SK-N-SH (cell line): Measurements from ENCODE around the gene NAPA. TPM values are rescaled to one million over a fixed set of nuclear protein-coding genes. Genes with fewer than 3 reads are reported as not detected.

Experiments used
- CTCF ChIA-PET: fragments of 300-600, 350-600 bp; formaldehyde crosslinking; extraction: SDS; loops from one replicate; lab custom pipeline; 2021; lab: Yijun Ruan, JAX
- POLR2A ChIA-PET: fragments of 350-600 bp; sonication (Branson Sonifier 250); formaldehyde crosslinking; extraction: SDS; loops from one replicate; lab custom pipeline; 2020; ENCODE audit warnings: antibody characterized with exemption, inconsistent platforms; lab: Yijun Ruan, JAX
- DNase-seq: peaks from one replicate; pipeline ENCODE4 v3.0.0; 2012
- H2AFZ ChIP-seq: fragments of 200-600 bp; sonication (generic); 2 replicates; pipeline ENCODE4 v1.8.1; 2016; ENCODE audit warnings: antibody characterized with exemption, mild to moderate bottlenecking, low read depth
- H3F3A ChIP-seq: fragments of 200-600 bp; sonication (generic); replicated peaks from 2 replicates; pipeline ENCODE3; 2016; ENCODE audit warnings: antibody characterized with exemption, mild to moderate bottlenecking; ENCODE audit not compliant: insufficient read depth
- H3K27ac ChIP-seq, 2 experiments: fragments of 200-500 bp in 1 of 2; fragments of 200-600 bp in 1 of 2; sonication (Bioruptor generic) in 1 of 2; sonication (generic), shearing (Covaris generic) in 1 of 2; 2 replicates each; pipeline versions ENCODE4 v1.5.1 to v1.6.1; 2014 to 2016; ENCODE audit warnings: low read depth in 2 of 2, inconsistent platforms in 1 of 2, low read length in 1 of 2, mild to moderate bottlenecking in 1 of 2, mixed read lengths in 1 of 2
- H3K27me3 ChIP-seq: fragments of 200-600 bp; sonication (generic), shearing (Covaris generic); 2 replicates; pipeline ENCODE4 v1.6.1; 2016; ENCODE audit warnings: mixed run types; ENCODE audit not compliant: insufficient read depth
- H3K36me3 ChIP-seq, 2 experiments: fragments of 200-500 bp in 1 of 2; fragments of 200-600 bp in 1 of 2; sonication (Bioruptor generic) in 1 of 2; sonication (generic) in 1 of 2; replicated peaks in 1 of 2; 2 replicates each; pipeline versions ENCODE3 to v1.5.1; 2014 to 2016; ENCODE audit warnings: low read length in 1 of 2, mild to moderate bottlenecking in 1 of 2; ENCODE audit not compliant: insufficient read depth in 2 of 2, control insufficient read depth in 1 of 2
- H3K4me1 ChIP-seq, 2 experiments: fragments of 200-500 bp in 1 of 2; fragments of 200-600 bp in 1 of 2; sonication (Bioruptor generic) in 1 of 2; sonication (generic), shearing (Covaris generic) in 1 of 2; 2 replicates each; pipeline versions ENCODE4 v1.5.1 to v1.6.1; 2014 to 2016; ENCODE audit warnings: low read depth in 1 of 2, low read length in 1 of 2, mixed run types in 1 of 2; ENCODE audit not compliant: insufficient read depth in 2 of 2, control insufficient read depth in 1 of 2
- H3K4me2 ChIP-seq: fragments of 200-600 bp; sonication (generic), shearing (Covaris generic); 2 replicates; pipeline ENCODE4 v1.6.1; 2017; ENCODE audit warnings: mixed run types
- H3K4me3 ChIP-seq, 2 experiments: fragments of 200-500 bp in 1 of 2; fragments of 200-600 bp in 1 of 2; sonication (Bioruptor generic) in 1 of 2; sonication (generic), shearing (Covaris generic) in 1 of 2; 2 replicates each; pipeline versions ENCODE4 v1.5.1 to v1.8.1; 2014 to 2016; ENCODE audit warnings: low read depth in 2 of 2, inconsistent platforms in 1 of 2, low read length in 1 of 2, mild to moderate bottlenecking in 1 of 2, mixed read lengths in 1 of 2, moderate library complexity in 1 of 2
- H3K79me2 ChIP-seq: fragments of 200-600 bp; sonication (generic); 2 replicates; pipeline ENCODE4 v1.8.1; 2017; ENCODE audit warnings: mild to moderate bottlenecking; ENCODE audit not compliant: insufficient read depth
- H3K9ac ChIP-seq: fragments of 200-600 bp; sonication (generic); 2 replicates; pipeline ENCODE4 v1.6.1; 2017; ENCODE audit warnings: mixed run types
- H3K9me2 ChIP-seq: fragments of 200-600 bp; sonication (generic); 2 replicates; pipeline ENCODE4 v1.6.1; 2017; ENCODE audit warnings: mixed run types
- H3K9me3 ChIP-seq: fragments of 200-600 bp; sonication (generic); 2 replicates; pipeline ENCODE4 v1.6.1; 2017; ENCODE audit warnings: mixed run types, mild to moderate bottlenecking, moderate library complexity
- H4K20me1 ChIP-seq: fragments of 200-600 bp; sonication (generic); 2 replicates; pipeline ENCODE4 v1.6.1; 2017; ENCODE audit warnings: mild to moderate bottlenecking, mixed run types; ENCODE audit not compliant: insufficient read depth
- ELF1 ChIP-seq: IDR thresholded peaks from 2 replicates; pipeline ENCODE4 v1.4.0; 2012
- EP300 ChIP-seq, 2 experiments: IDR thresholded peaks; 2 replicates each; pipeline versions ENCODE4 v1.4.0 to v1.6.1; 2012; ENCODE audit warnings: borderline replicate concordance in 1 of 2, low read depth in 1 of 2, low read length in 1 of 2
- EZH2phosphoT487 ChIP-seq: fragments of 200-600 bp; sonication (generic); IDR thresholded peaks from 2 replicates; pipeline ENCODE4 v1.6.1; 2017; ENCODE audit warnings: low read depth, mixed run types, mild to moderate bottlenecking, antibody characterized with exemption, moderate library complexity, borderline replicate concordance
- FOSL2 ChIP-seq: IDR thresholded peaks from 2 replicates; pipeline ENCODE4 v1.4.0; 2012; ENCODE audit warnings: low read depth, mild to moderate bottlenecking, moderate library complexity, borderline replicate concordance
- GATA2 ChIP-seq: sonication (generic); formaldehyde crosslinking; IDR thresholded peaks from 2 replicates; pipeline ENCODE4 v1.5.0; 2020; ENCODE audit warnings: mild to moderate bottlenecking, missing genetic modification reagents
- JUND ChIP-seq: IDR thresholded peaks from 2 replicates; pipeline ENCODE4 v1.4.0; 2012
- MEF2A ChIP-seq: IDR thresholded peaks from 2 replicates; pipeline ENCODE4 v1.4.0; 2012; ENCODE audit warnings: low read depth, borderline replicate concordance
- MXI1 ChIP-seq: IDR thresholded peaks from 2 replicates; pipeline ENCODE4 v1.6.1; 2012; ENCODE audit warnings: mild to moderate bottlenecking, low read depth, low read length, improper control_type of control experiment
- NFIC ChIP-seq: IDR thresholded peaks from 2 replicates; pipeline ENCODE4 v1.4.0; 2012; ENCODE audit warnings: borderline replicate concordance
- POLR2AphosphoS5 ChIP-seq: IDR thresholded peaks from 2 replicates; pipeline ENCODE4 v1.6.1; 2012; ENCODE audit warnings: low read depth, low read length
- RFX5 ChIP-seq: IDR thresholded peaks from 2 replicates; pipeline ENCODE4 v1.6.1; 2012; ENCODE audit warnings: mild to moderate bottlenecking, improper control_type of control experiment, low read length
- SIN3A ChIP-seq: IDR thresholded peaks from 2 replicates; pipeline ENCODE4 v1.6.1; 2012; ENCODE audit warnings: low read depth, mild to moderate bottlenecking, low read length, moderate library complexity, borderline replicate concordance
- SMC3 ChIP-seq: IDR thresholded peaks from 2 replicates; pipeline ENCODE4 v1.6.1; 2012; ENCODE audit warnings: low read depth, low read length, improper control_type of control experiment
- TCF12 ChIP-seq: IDR thresholded peaks from 2 replicates; pipeline ENCODE4 v1.4.0; 2012
- TEAD4 ChIP-seq: IDR thresholded peaks from 2 replicates; pipeline ENCODE4 v1.4.0; 2012; ENCODE audit warnings: mild to moderate bottlenecking, borderline replicate concordance; ENCODE audit not compliant: insufficient read depth
- YY1 ChIP-seq: IDR thresholded peaks from 2 replicates; pipeline ENCODE4 v1.4.0; 2012; ENCODE audit warnings: low read depth, mild to moderate bottlenecking
- WGBS: methylation state at CpG from one replicate; pipeline ENCODE4 v1.1.6; 2017; ENCODE audit warnings: low lambda C conversion rate; 5-methylcytosine and 5-hydroxymethylcytosine counted together
- polyA plus RNA-seq, 3 experiments: library from polyadenylated mRNA; depleted of rRNA; stranded (reverse); fragments of >200 nt; gene quantifications; 2 replicates each; pipeline ENCODE4 v1.2.3, GENCODE V29; 2012
- TF ChIP-seq, protein P1 (sequence below): fragments of 200-600 bp; sonication (generic); IDR thresholded peaks from 2 replicates; pipeline ENCODE4 v1.6.1; 2017; ENCODE audit warnings: antibody characterized with exemption, mild to moderate bottlenecking, moderate library complexity
- TF ChIP-seq, protein P2 (sequence below): IDR thresholded peaks from 2 replicates; pipeline ENCODE4 v1.4.0; 2012; ENCODE audit warnings: low read depth, borderline replicate concordance
- TF ChIP-seq, protein P3 (sequence below): IDR thresholded peaks from 2 replicates; pipeline ENCODE4 v1.4.0; 2012; ENCODE audit warnings: low read depth, borderline replicate concordance

NAPA gene
- polyA plus RNA-seq, 1 of the 3 experiments (the other 2 are of a cell fraction): 84.1 TPM

DNA sequence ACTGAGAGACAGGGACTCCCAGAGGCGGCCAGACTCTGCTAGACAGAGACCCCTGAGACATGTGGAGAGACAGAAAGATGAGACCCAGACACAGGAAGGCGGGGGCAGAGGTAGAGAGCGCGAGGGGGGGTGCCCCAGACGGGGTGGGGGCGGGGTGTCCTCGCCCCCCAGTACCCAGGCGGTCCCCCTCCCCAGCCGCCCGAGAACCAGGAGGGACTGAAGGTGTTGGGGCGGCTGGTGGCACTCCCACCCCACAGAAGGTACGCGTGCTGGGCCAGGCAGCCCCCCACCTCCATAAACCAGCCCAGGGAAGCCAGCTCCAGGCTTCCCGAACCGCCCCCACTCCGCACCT, 43.5 kb downstream of the NAPA start:
- ChIA-PET POLR2A (interaction anchor here (0.6 kb wide), 1 partner anchor 25 kb away, joined by 3 read pairs; no protein-coding TSS in a partner anchor), CTCF (interaction anchor here (1.2 to 6.7 kb wide), 3 partner anchors 13 to 227 kb away, joined by 4 to 47 read pairs (median 14); partner anchors contain the start of gene KPTN)
- Histone ChIP-seq H3K4me1 (peaks cover 0 to 18% of the 10 kb centered on the region in 2 experiments; a peak in 1 of 4 replicates), H3K4me2 (peak overlapping the region; percentile 63; the same call in 1 of the 2 replicates), H3F3A (peaks cover 3% of the 10 kb centered on the region), H3K27ac (peak overlapping the region in 1 of 2 experiments; percentile 48; a peak in 1 of 4 replicates), H3K27me3 (peaks cover 6% of the 10 kb centered on the region; the same call in 1 of the 2 replicates), H2AFZ (no peak overlapping the region), H3K36me3 (no peaks in the 10 kb centered on the region), H3K9me3 (no peaks in the 10 kb centered on the region), H3K79me2 (no peaks in the 10 kb centered on the region), H4K20me1 (no peaks in the 10 kb centered on the region), H3K9ac (no peak overlapping the region), H3K4me3 (peak overlapping the region in 1 of 2 experiments; percentile 49; a peak in 2 of 4 replicates), H3K9me2 (no peaks in the 10 kb centered on the region)
- 5% methylated on average over 5 of the region's 16 CpGs for WGBS
- TF ChIP-seq EZH2phosphoT487 (no peak), GATA2 (CRISPR knock-in tag) (no peak), EP300 (IDR thresholded peaks at IDR 0.05; ENCODE audit: borderline replicate concordance in 1 of 2, low read depth in 1 of 2, low read length in 1 of 2) (no peak), TEAD4 (no peak), SIN3A (no peak), JUND (no peak), NFIC (no peak), FOSL2 (no peak), MXI1 (no peak), SMC3 (no peak), ELF1 (no peak), POLR2AphosphoS5 (no peak), TCF12 (no peak), RFX5 (no peak), MEF2A (no peak), YY1 (no peak)
- TF ChIP-seq, protein P1, sequence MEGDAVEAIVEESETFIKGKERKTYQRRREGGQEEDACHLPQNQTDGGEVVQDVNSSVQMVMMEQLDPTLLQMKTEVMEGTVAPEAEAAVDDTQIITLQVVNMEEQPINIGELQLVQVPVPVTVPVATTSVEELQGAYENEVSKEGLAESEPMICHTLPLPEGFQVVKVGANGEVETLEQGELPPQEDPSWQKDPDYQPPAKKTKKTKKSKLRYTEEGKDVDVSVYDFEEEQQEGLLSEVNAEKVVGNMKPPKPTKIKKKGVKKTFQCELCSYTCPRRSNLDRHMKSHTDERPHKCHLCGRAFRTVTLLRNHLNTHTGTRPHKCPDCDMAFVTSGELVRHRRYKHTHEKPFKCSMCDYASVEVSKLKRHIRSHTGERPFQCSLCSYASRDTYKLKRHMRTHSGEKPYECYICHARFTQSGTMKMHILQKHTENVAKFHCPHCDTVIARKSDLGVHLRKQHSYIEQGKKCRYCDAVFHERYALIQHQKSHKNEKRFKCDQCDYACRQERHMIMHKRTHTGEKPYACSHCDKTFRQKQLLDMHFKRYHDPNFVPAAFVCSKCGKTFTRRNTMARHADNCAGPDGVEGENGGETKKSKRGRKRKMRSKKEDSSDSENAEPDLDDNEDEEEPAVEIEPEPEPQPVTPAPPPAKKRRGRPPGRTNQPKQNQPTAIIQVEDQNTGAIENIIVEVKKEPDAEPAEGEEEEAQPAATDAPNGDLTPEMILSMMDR: no peak
- TF ChIP-seq, protein P2, sequence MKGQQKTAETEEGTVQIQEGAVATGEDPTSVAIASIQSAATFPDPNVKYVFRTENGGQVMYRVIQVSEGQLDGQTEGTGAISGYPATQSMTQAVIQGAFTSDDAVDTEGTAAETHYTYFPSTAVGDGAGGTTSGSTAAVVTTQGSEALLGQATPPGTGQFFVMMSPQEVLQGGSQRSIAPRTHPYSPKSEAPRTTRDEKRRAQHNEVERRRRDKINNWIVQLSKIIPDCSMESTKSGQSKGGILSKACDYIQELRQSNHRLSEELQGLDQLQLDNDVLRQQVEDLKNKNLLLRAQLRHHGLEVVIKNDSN: no peak
- TF ChIP-seq, protein P3, sequence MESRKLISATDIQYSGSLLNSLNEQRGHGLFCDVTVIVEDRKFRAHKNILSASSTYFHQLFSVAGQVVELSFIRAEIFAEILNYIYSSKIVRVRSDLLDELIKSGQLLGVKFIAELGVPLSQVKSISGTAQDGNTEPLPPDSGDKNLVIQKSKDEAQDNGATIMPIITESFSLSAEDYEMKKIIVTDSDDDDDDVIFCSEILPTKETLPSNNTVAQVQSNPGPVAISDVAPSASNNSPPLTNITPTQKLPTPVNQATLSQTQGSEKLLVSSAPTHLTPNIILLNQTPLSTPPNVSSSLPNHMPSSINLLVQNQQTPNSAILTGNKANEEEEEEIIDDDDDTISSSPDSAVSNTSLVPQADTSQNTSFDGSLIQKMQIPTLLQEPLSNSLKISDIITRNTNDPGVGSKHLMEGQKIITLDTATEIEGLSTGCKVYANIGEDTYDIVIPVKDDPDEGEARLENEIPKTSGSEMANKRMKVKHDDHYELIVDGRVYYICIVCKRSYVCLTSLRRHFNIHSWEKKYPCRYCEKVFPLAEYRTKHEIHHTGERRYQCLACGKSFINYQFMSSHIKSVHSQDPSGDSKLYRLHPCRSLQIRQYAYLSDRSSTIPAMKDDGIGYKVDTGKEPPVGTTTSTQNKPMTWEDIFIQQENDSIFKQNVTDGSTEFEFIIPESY: no peak
- no peak for DNase-seq
